ENCODE measurements around the gene SKOR2.

DNA sequence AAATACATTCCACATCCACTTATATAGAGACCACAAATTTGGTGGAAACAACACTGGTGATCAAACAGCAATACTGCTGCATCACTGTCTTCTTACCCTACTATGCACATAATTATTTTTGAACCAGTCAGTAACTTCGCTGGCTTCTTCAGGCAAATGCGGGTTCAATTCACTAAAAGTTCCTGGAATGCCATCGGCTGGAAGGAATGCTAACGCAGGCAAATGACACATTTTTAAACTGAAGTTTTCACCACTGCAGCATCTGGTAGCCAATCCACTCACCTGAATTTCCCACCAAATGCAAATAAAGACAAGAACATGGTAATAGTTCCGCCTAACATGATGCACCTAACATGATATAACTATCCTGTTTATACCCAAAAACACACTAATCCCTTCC is 91.2 kb downstream of the SKOR2 start:
- TF ChIP-seq, protein P1, sequence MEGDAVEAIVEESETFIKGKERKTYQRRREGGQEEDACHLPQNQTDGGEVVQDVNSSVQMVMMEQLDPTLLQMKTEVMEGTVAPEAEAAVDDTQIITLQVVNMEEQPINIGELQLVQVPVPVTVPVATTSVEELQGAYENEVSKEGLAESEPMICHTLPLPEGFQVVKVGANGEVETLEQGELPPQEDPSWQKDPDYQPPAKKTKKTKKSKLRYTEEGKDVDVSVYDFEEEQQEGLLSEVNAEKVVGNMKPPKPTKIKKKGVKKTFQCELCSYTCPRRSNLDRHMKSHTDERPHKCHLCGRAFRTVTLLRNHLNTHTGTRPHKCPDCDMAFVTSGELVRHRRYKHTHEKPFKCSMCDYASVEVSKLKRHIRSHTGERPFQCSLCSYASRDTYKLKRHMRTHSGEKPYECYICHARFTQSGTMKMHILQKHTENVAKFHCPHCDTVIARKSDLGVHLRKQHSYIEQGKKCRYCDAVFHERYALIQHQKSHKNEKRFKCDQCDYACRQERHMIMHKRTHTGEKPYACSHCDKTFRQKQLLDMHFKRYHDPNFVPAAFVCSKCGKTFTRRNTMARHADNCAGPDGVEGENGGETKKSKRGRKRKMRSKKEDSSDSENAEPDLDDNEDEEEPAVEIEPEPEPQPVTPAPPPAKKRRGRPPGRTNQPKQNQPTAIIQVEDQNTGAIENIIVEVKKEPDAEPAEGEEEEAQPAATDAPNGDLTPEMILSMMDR (IDR thresholded peaks at IDR 0.05) = no peak
- TF ChIP-seq POLR2A (IDR thresholded peaks at IDR 0.05) (no peak), EP300 (IDR thresholded peaks at IDR 0.05) (no peak)

Measured in ovary (tissue), 3 donors.